ENCODE measurements around the gene NRDC.

DNA sequence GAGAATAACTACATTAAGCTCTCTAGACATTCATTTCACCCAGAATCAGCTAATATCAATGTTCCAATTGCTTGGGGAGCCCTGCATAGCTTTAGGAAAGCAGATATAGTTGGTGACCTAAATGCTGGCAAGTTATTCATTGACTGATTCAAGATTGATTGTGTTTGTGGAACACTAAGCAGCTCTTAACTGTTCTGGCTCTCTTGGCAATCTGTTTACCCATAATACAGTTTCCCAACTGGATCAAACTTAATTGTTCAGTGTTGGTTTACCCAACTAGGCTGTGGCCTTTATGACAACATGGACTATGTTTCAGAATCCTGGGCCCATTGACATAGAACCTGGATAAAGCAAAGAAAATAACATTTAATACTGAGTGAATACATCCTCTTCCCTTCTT lies 83.7 kb downstream of the NRDC start:
- no peak for TF ChIP-seq CTCF (IDR thresholded peaks at IDR 0.05 in 2 of 3, conservative IDR thresholded peaks at IDR 0.05 in 1 of 3; ENCODE audit: insufficient read depth in 2 of 3, low read depth in 1 of 3, low read length in 3 of 3)
- no peak for TF ChIP-seq NR2C2 (CRISPR knock-in tag; IDR thresholded peaks at IDR 0.05)
- TF ChIP-seq NR2C2 (tag; IDR thresholded peaks at IDR 0.05) = no peak
- no peak for TF ChIP-seq CBX8 (IDR thresholded peaks at IDR 0.05; ENCODE audit: borderline replicate concordance, extremely low read depth, low read depth, low read length, poor library complexity, severe bottlenecking)
- no peak for TF ChIP-seq MTF1 (CRISPR knock-in tag; IDR thresholded peaks at IDR 0.05; ENCODE audit: borderline replicate concordance)
- TF ChIP-seq TBP (optimal IDR thresholded peaks at IDR 0.05; ENCODE audit: low read depth, low read length) = no peak
- TF ChIP-seq GABPB2 (CRISPR knock-in tag; conservative IDR thresholded peaks at IDR 0.05) = no peak
- TF ChIP-seq RCOR1 (IDR thresholded peaks at IDR 0.05; ENCODE audit: borderline replicate concordance in 1 of 2, low read depth in 2 of 2, low read length in 2 of 2) = no peak
- no peak for TF ChIP-seq KDM5B (IDR thresholded peaks at IDR 0.05; ENCODE audit: insufficient replicate concordance, low read depth, low read length)
- TF ChIP-seq POLR2A (conservative IDR thresholded peaks at IDR 0.05) = no peak
- no peak for TF ChIP-seq PKNOX1 (IDR thresholded peaks at IDR 0.05)
- no peak for TF ChIP-seq USF2 (CRISPR knock-in tag; IDR thresholded peaks at IDR 0.05)
- TF ChIP-seq NFE2 (IDR thresholded peaks at IDR 0.05; ENCODE audit: low read depth) = no peak
- TF ChIP-seq, protein P1, sequence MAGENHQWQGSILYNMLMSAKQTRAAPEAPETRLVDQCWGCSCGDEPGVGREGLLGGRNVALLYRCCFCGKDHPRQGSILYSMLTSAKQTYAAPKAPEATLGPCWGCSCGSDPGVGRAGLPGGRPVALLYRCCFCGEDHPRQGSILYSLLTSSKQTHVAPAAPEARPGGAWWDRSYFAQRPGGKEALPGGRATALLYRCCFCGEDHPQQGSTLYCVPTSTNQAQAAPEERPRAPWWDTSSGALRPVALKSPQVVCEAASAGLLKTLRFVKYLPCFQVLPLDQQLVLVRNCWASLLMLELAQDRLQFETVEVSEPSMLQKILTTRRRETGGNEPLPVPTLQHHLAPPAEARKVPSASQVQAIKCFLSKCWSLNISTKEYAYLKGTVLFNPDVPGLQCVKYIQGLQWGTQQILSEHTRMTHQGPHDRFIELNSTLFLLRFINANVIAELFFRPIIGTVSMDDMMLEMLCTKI (IDR thresholded peaks at IDR 0.05; ENCODE audit: partially characterized antibody) = no peak
